ENCODE results near the gene AP5Z1.

- TF ChIP-seq CTCF (IDR thresholded peaks at IDR 0.05) (no peak), EP300 (IDR thresholded peaks at IDR 0.05) (no peak)
Measured at GRCh38 chr7:4792537-4793126, 17.2 kb downstream of the AP5Z1 start.

All from esophagus muscularis mucosa (tissue), 3 donors.